ENCODE measurements around the gene FAT1.
A peak's percentile ranks its signal among the peaks of the same experiment; 100 is the strongest.

Gene FAT1

DNA sequence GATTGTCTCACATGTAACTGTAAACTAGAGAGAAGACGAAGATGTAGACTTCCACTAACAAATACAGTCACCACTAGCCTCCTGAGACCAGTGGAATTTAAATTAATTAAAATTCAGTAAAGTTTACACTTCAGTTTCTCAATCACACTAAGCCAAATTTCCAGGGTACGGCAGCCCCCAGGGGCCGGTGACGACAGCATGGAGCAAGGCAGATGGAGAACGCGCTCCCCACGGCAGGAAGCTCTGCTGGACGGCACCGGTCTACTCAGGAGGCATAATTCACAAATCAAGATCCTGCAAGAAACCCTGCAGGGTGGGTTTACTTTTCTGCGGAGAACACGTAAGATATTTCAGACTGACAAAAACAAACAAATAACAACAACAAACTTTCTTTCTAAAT, 80.7 kb downstream of the FAT1 start:
- DNase-seq (ENCODE audit: low read depth, low spot score): no peak
- TF ChIP-seq ZNF274 (IDR thresholded peaks at IDR 0.05; ENCODE audit: low read depth, low read length) (no peak), SUZ12 (IDR thresholded peaks at IDR 0.05; ENCODE audit: extremely low read depth, insufficient read depth, insufficient read length) (no peak), YY1 (IDR thresholded peaks at IDR 0.05; ENCODE audit: insufficient read depth, insufficient read length) (no peak)
- Histone ChIP-seq H3K27me3 (ENCODE audit: insufficient read depth, insufficient read length) (no peaks in the 10 kb centered on the region), H3K9me3 (ENCODE audit: insufficient read depth, low read length) (no peaks in the 10 kb centered on the region), H3K9ac (ENCODE audit: insufficient read length, low read depth) (no peak overlapping the region), H3K36me3 (ENCODE audit: insufficient read depth, insufficient read length, low read length) (peaks cover 44% of the 10 kb centered on the region), H3K4me1 (ENCODE audit: insufficient read depth, insufficient read length) (no peaks in the 10 kb centered on the region), H3K4me3 (ENCODE audit: insufficient read length, low read depth) (no peak overlapping the region)

DNA sequence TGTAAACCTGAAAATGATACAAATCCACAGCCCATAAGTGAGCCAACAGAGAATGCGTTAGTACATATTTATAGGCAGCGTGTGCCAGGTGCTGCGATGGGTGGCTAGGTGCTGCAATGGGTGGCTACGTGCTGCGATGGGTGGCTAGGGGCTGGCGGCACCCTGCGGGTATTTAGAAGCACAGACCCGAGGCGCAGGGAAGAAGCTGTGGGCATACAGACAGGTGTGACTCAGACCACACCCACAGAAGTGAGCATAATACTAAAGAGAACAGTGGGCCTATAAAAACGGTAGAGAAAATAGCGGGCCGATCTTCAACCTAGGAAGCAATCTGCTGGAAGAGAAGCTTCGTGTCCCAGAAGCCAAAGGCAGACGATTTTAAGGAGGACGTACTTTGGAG, 81.1 kb downstream of the FAT1 start:
- no peak for TF ChIP-seq SUZ12 (IDR thresholded peaks at IDR 0.05; ENCODE audit: extremely low read depth, insufficient read depth, insufficient read length)
- no peak for TF ChIP-seq ZNF274 (IDR thresholded peaks at IDR 0.05; ENCODE audit: low read depth, low read length)
- no peak for DNase-seq (ENCODE audit: low read depth, low spot score)
- H3K27me3 ChIP-seq (ENCODE audit: insufficient read depth, insufficient read length): no peaks in the 10 kb centered on the region
- peaks cover 39% of the 10 kb centered on the region for H3K36me3 ChIP-seq (ENCODE audit: insufficient read depth, insufficient read length, low read length)
- no peak overlapping the region for H3K4me3 ChIP-seq (ENCODE audit: insufficient read length, low read depth)
- H3K9ac ChIP-seq (ENCODE audit: insufficient read length, low read depth): no peak overlapping the region
- no peaks in the 10 kb centered on the region for H3K4me1 ChIP-seq (ENCODE audit: insufficient read depth, insufficient read length)
- no peaks in the 10 kb centered on the region for H3K9me3 ChIP-seq (ENCODE audit: insufficient read depth, low read length)

DNA sequence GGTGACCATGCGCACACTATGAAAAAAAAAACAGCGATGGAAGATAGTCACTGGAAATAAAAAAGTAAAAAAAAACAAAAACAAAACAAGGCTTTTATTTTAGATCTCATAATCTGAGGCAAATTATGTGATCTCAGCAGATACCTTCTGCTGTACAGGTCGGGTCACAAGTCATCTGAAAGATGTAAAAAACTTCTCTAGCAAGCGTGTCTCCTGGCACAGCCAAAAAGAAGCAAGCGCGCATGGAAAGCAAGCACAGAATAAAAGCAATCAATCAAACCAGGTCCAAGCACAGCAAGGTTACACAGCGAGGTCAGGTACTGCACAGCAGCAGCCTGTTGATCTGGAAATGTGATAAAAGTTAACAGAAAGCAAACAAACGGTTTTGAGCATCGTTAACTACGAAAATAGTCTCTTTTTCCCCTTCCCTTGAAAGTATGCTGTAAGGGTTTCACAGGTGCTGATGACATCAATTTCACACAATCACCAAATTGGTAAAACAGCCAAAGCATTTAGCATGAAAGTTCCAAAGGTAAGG, 89.0 kb downstream of the FAT1 start:
- H3K9me3 ChIP-seq (ENCODE audit: insufficient read depth, low read length): no peaks in the 10 kb centered on the region
- peaks cover 2% of the 10 kb centered on the region for H3K4me1 ChIP-seq (ENCODE audit: insufficient read depth, insufficient read length)
- DNase-seq (ENCODE audit: low read depth, low spot score): no peak
- no peak overlapping the region for H3K9ac ChIP-seq (ENCODE audit: insufficient read length, low read depth)
- peaks cover 71% of the 10 kb centered on the region for H3K36me3 ChIP-seq (ENCODE audit: insufficient read depth, insufficient read length, low read length)
- TF ChIP-seq YY1 (IDR thresholded peaks at IDR 0.05; ENCODE audit: insufficient read depth, insufficient read length) (no peak), ZNF274 (IDR thresholded peaks at IDR 0.05; ENCODE audit: low read depth, low read length) (no peak), SUZ12 (IDR thresholded peaks at IDR 0.05; ENCODE audit: extremely low read depth, insufficient read depth, insufficient read length) (no peak)
- no peaks in the 10 kb centered on the region for H3K27me3 ChIP-seq (ENCODE audit: insufficient read depth, insufficient read length)
- H3K4me3 ChIP-seq (ENCODE audit: insufficient read length, low read depth): no peak overlapping the region

DNA sequence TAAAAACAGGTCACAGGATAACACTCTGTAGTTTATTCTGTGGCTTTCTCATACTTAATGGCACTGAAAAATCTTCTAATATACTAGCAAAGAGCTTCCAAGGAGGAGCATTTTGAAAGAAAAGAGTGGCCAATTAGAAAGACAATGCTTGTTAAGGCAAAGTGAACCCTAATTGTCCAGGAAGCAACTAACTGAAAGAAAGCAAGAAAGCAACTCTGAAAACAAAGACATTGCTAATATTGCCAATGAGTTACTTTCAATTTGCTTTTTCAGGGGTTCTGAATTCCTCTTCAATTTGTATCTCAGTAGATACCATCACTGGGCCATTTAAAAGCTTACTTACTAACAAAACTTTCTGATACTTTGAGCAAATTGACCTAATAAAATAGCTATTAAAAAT, 89.8 kb downstream of the FAT1 start:
- Histone ChIP-seq H3K36me3 (ENCODE audit: insufficient read depth, insufficient read length, low read length) (peaks cover 66% of the 10 kb centered on the region), H3K4me3 (ENCODE audit: insufficient read length, low read depth) (no peak overlapping the region), H3K4me1 (ENCODE audit: insufficient read depth, insufficient read length) (peaks cover 2% of the 10 kb centered on the region), H3K9me3 (ENCODE audit: insufficient read depth, low read length) (no peaks in the 10 kb centered on the region), H3K27me3 (ENCODE audit: insufficient read depth, insufficient read length) (no peaks in the 10 kb centered on the region), H3K9ac (ENCODE audit: insufficient read length, low read depth) (no peak overlapping the region)
- DNase-seq (ENCODE audit: low read depth, low spot score): peak; percentile 18
- TF ChIP-seq YY1 (IDR thresholded peaks at IDR 0.05; ENCODE audit: insufficient read depth, insufficient read length): no peak

DNA sequence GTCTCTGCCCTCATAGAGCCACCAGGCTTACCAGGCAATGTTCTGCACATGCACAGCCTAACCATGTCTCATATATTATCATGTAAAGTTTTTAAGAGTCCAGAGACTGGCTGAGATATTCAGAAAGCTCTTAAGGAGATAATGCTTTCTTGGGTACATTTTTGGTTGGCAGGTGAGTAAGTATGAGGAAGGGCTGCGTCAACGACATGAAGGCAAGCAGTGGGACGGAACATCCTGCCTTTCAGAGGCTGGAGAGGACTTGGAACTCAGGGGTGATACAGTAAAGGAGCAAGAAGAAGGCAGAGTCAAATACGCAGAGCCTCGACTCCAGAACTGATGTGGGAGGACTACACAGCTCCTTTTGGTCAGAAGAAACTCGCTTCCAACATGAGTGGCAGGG, 93.5 kb downstream of the FAT1 start:
- Histone ChIP-seq H3K4me1 (ENCODE audit: insufficient read depth, insufficient read length) (peaks cover 2% of the 10 kb centered on the region), H3K36me3 (ENCODE audit: insufficient read depth, insufficient read length, low read length) (peaks cover 66% of the 10 kb centered on the region), H3K9me3 (ENCODE audit: insufficient read depth, low read length) (no peaks in the 10 kb centered on the region), H3K9ac (ENCODE audit: insufficient read length, low read depth) (no peak overlapping the region), H3K4me3 (ENCODE audit: insufficient read length, low read depth) (no peak overlapping the region), H3K27me3 (ENCODE audit: insufficient read depth, insufficient read length) (no peaks in the 10 kb centered on the region)
- no peak for DNase-seq (ENCODE audit: low read depth, low spot score)
- no peak for TF ChIP-seq SUZ12 (IDR thresholded peaks at IDR 0.05; ENCODE audit: extremely low read depth, insufficient read depth, insufficient read length)

DNA sequence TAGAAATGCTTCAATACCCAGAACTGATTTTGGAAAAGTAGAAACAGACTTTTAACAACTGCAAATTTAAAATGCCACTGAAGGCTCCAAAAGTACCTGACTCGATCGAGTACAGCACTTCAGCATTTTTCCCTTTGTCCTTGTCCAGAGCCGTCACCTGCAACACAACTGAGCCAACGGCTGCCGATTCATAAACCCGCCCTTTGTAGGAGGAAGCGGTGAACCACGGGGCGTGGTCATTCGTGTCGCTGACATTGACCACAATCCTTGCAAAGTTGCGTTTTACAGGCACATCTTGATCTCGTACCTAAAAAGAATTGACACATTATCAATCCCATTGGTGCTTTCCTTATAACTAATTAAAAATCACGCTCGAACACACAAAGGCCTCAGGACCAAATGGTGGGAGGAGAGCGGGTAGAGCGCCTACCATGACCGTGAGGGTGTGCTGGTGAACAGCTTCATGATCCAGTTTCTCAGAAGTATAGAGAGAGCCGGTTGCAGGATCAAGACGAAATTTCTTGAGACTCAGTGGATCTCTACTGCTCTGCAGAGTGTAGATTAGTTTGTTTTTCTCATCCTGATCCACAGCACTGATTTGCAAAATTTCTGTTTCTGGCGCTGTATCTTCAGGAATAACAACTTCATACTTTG, 95.5 kb downstream of the FAT1 start:
- Histone ChIP-seq H3K4me1 (ENCODE audit: insufficient read depth, insufficient read length) (no peaks in the 10 kb centered on the region), H3K27me3 (ENCODE audit: insufficient read depth, insufficient read length) (no peaks in the 10 kb centered on the region), H3K4me3 (ENCODE audit: insufficient read length, low read depth) (no peak overlapping the region), H3K9ac (ENCODE audit: insufficient read length, low read depth) (no peak overlapping the region), H3K9me3 (ENCODE audit: insufficient read depth, low read length) (no peaks in the 10 kb centered on the region), H3K36me3 (ENCODE audit: insufficient read depth, insufficient read length, low read length) (peaks cover 61% of the 10 kb centered on the region)
- TF ChIP-seq SUZ12 (IDR thresholded peaks at IDR 0.05; ENCODE audit: extremely low read depth, insufficient read depth, insufficient read length) (no peak), YY1 (IDR thresholded peaks at IDR 0.05; ENCODE audit: insufficient read depth, insufficient read length) (no peak), ZNF274 (IDR thresholded peaks at IDR 0.05; ENCODE audit: low read depth, low read length) (no peak)
- no peak for DNase-seq (ENCODE audit: low read depth, low spot score)

DNA sequence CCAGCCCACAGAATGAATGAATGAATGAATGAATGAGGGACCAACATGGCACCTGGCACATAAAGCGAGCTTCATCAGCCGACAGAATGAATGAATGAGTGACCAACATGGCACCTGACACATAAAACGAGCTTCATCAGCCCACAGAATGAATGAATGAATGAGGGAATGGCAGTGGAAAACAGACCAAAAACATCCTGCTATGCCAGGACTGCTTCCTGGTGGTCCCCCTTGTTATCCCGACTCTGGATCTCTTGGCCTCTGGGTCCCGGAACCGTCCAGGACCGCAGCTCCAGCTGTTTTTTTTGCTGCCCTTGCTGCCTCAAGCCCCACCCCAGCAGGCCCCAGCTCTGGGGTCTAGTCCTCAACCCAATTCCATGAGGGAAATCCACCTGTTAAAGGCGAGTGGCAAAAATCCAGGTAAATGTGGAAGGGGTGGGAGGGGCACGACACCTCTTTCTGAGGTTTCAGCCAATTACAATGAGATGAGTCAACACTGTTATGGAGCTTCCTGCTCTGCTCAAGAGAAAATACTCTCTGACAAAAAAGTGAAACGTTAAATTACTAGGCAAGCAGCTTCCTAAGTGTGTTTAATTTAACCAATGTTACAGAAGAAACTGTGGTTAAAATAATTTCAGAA, 96.3 kb downstream of the FAT1 start:
- H3K36me3 ChIP-seq (ENCODE audit: insufficient read depth, insufficient read length, low read length): peaks cover 59% of the 10 kb centered on the region
- no peak for DNase-seq (ENCODE audit: low read depth, low spot score)

More for the DNA sequence above, 96.3 kb downstream of the FAT1 start:
- Histone ChIP-seq H3K9me3 (ENCODE audit: insufficient read depth, low read length) (no peaks in the 10 kb centered on the region), H3K9ac (ENCODE audit: insufficient read length, low read depth) (no peak overlapping the region), H3K4me1 (ENCODE audit: insufficient read depth, insufficient read length) (no peaks in the 10 kb centered on the region), H3K4me3 (ENCODE audit: insufficient read length, low read depth) (no peak overlapping the region), H3K27me3 (ENCODE audit: insufficient read depth, insufficient read length) (no peaks in the 10 kb centered on the region)
- no peak for TF ChIP-seq YY1 (IDR thresholded peaks at IDR 0.05; ENCODE audit: insufficient read depth, insufficient read length)
- no peak for TF ChIP-seq SUZ12 (IDR thresholded peaks at IDR 0.05; ENCODE audit: extremely low read depth, insufficient read depth, insufficient read length)
- no peak for TF ChIP-seq ZNF274 (IDR thresholded peaks at IDR 0.05; ENCODE audit: low read depth, low read length)

Data from NT2/D1 (cell line).